K562 (cell line): ENCODE measurements around the gene ZMIZ1. TPM values are rescaled to one million over a fixed set of nuclear protein-coding genes. Genes with fewer than 3 reads are reported as not detected.

Experiments
- BDP1 ChIP-seq: IDR thresholded peaks from 3 replicates; pipeline ENCODE4 v1.6.1; 2011; ENCODE audit not compliant: insufficient read length, insufficient read depth
- BHLHE40 ChIP-seq: IDR thresholded peaks from 2 replicates; pipeline ENCODE4 v1.6.1; 2011; ENCODE audit warnings: low read length, improper control_type of control experiment
- CBFA2T2 ChIP-seq: fragments of 450-650 bp; conservative IDR thresholded peaks from 2 replicates; pipeline ENCODE4 v1.6.1; 2017; ENCODE audit warnings: mild to moderate bottlenecking
- ELF2 ChIP-seq: fragments of 250-450 bp; sonication (Bioruptor Pico); IDR thresholded peaks from 2 replicates; pipeline ENCODE4 v1.5.0; 2021; ENCODE audit warnings: mild to moderate bottlenecking
- FOXM1 ChIP-seq, 2 experiments: fragments of 450-650 bp in 1 of 2; sonication (generic) in 1 of 2; formaldehyde crosslinking in 1 of 2; IDR thresholded peaks; 2 replicates each; pipeline versions ENCODE4 v1.6.1 to v1.9.0; 2017 to 2022; ENCODE audit warnings: low read depth in 2 of 2, mild to moderate bottlenecking in 2 of 2, missing genetic modification reagents in 1 of 2, moderate library complexity in 1 of 2
- HMBOX1 ChIP-seq: sonication (generic); IDR thresholded peaks from 2 replicates; pipeline ENCODE4 v1.6.1; 2016
- MCM2 ChIP-seq: fragments of 450-650 bp; IDR thresholded peaks from 2 replicates; pipeline ENCODE4 v1.6.1; 2017; ENCODE audit warnings: low read depth, mild to moderate bottlenecking
- MIER1 ChIP-seq: fragments of 450-650 bp; IDR thresholded peaks from 2 replicates; pipeline ENCODE4 v1.6.1; 2016; ENCODE audit warnings: antibody characterized with exemption, mild to moderate bottlenecking, low read depth
- MNT ChIP-seq, 2 experiments: fragments of 450-650 bp; conservative IDR thresholded peaks; 2 replicates each; pipeline ENCODE4 v1.6.1; 2017; ENCODE audit warnings: mild to moderate bottlenecking in 2 of 2, moderate library complexity in 2 of 2
- NR2C1 ChIP-seq, 2 experiments: fragments of 450-650 bp; IDR thresholded peaks; 2 replicates each; pipeline ENCODE4 v1.6.1; 2017; ENCODE audit warnings: mild to moderate bottlenecking in 2 of 2, antibody characterized with exemption in 1 of 2, inconsistent platforms in 1 of 2, missing compliant biosample characterization in 1 of 2, missing genetic modification characterization in 1 of 2
- RFX1 ChIP-seq: fragments of 450-650 bp; IDR thresholded peaks from 2 replicates; pipeline ENCODE4 v1.6.1; 2016; ENCODE audit warnings: mild to moderate bottlenecking, moderate library complexity
- SMAD4 ChIP-seq: fragments of 250-450 bp; sonication (Bioruptor Pico); conservative IDR thresholded peaks from 2 replicates; pipeline ENCODE4 v1.8.0; 2021; ENCODE audit warnings: inconsistent platforms, mild to moderate bottlenecking, moderate library complexity
- THRAP3 ChIP-seq: fragments of 450-650 bp; IDR thresholded peaks from 2 replicates; pipeline ENCODE4 v1.6.1; 2016; ENCODE audit warnings: mild to moderate bottlenecking, inconsistent platforms, borderline replicate concordance
- USF2 ChIP-seq: sonication (generic); formaldehyde crosslinking; IDR thresholded peaks from 2 replicates; pipeline ENCODE4 v1.5.0; 2020; ENCODE audit warnings: missing genetic modification reagents
- VEZF1 ChIP-seq: fragments of 200-800 bp; sonication (Bioruptor generic); IDR thresholded peaks from 2 replicates; pipeline ENCODE4 v1.6.1; 2017; ENCODE audit warnings: missing genetic modification characterization, missing compliant biosample characterization
- ZFP1 ChIP-seq: fragments of 450-650 bp; formaldehyde crosslinking; IDR thresholded peaks from 2 replicates; pipeline ENCODE4 v1.4.0; 2020; ENCODE audit warnings: mild to moderate bottlenecking, mixed read lengths
- ZNF431 ChIP-seq: sonication (generic); formaldehyde crosslinking; IDR thresholded peaks from 2 replicates; pipeline ENCODE4 v1.8.0; 2022; ENCODE audit warnings: mild to moderate bottlenecking, missing genetic modification reagents
- ZNF75A ChIP-seq: fragments of 450-650 bp; formaldehyde crosslinking; IDR thresholded peaks from 2 replicates; pipeline ENCODE4 v1.4.0; 2020; ENCODE audit warnings: mild to moderate bottlenecking
- polyA plus RNA-seq, 8 experiments: library from polyadenylated mRNA; depleted of rRNA in 4 of 8; stranded (reverse) in 5 of 8; unstranded in 3 of 8; fragments of >200 nt; fragmentation: Nextera tagmentation in 2 of 8; fragmentation: Illumina TruSeq in 1 of 8; extraction: Ambion mirVana in 2 of 8; extraction: Trizol in 1 of 8; gene quantifications; 2 replicates each; pipeline versions ENCODE4 v1.2.1 to v1.2.3, GENCODE V29; 2011 to 2014; ENCODE audit warnings: inconsistent platforms in 1 of 8, missing spikeins in 1 of 8
- total RNA-seq, 7 experiments: library from RNA; depleted of rRNA in 6 of 7; stranded (reverse); fragments of >200 nt in 6 of 7; fragmentation: Illumina TruSeq in 2 of 7; extraction: Trizol in 2 of 7; gene quantifications; 2 replicates each; pipeline versions ENCODE4 v1.2.1 to v1.2.3, GENCODE V29; 2011 to 2021; ENCODE audit warnings: low replicate concordance in 1 of 7
- TF ChIP-seq, protein P1 (sequence below): fragments of 450-650 bp; IDR thresholded peaks from 2 replicates; pipeline ENCODE4 v1.6.1; 2016

The ZMIZ1 gene
- total and polyA plus RNA-seq, 9 of the 15 experiments (the other 6 are each of a cell fraction or from before 2014, with no cell fraction given): 1.0 to 37.3 (median 4.3) TPM

DNA sequence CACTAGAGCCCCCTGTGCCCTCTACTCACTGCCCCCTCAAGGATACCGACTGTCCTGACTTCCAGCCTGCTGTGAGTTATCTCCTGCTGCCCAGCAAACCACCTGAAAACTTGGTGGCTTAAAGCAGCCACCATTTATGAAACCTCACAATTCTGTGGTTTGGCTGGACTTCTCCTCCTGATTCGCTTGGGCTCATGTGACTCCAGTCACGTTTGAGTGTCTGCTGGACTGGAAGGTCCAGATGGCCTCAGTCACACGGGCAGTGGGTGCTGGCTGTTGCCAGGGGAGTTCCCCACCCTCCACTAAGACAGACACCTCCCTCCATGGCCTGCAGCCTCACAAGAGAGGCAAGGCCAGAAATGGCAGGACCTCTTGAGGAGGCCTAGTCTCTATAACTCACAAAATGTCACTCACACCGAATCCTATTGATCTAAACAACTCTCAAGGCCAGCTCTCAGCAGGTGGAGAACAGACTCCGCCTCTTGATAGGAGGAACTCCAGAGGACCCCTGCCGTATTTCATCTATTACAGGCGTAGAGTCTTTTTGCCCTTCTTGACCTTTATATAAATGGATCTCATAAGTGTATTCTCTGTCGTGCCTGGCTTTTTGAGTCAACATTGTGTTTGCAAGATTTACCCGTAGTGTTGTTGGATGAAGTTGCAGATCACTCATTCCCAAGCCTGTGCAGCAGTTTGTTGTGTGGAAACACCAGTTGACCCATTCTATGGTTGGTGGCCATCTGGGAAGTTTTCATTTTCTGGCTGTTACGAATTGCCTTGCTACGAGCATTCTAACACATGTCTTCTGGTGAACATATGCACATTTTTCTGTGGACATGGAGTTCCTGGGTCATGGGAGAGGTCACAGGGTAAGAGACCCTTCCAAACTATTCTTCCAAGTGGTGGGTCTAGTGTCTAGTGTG, 48.3 kb downstream of the ZMIZ1 start (continued):
- peak; percentile 42; the same call in 1 of the 2 replicates for TF ChIP-seq USF2 (CRISPR knock-in tag)
- TF ChIP-seq THRAP3: no peak
- no peak for TF ChIP-seq FOXM1 (IDR thresholded peaks at IDR 0.05; ENCODE audit: low read depth)
- TF ChIP-seq FOXM1 (CRISPR knock-in tag; IDR thresholded peaks at IDR 0.05; ENCODE audit: low read depth): no peak
- no peak for TF ChIP-seq MIER1
- TF ChIP-seq ZNF75A (CRISPR knock-in tag): no peak
- no peak for TF ChIP-seq MNT (conservative IDR thresholded peaks at IDR 0.05)
- no peak for TF ChIP-seq ZNF431 (CRISPR knock-in tag)
- TF ChIP-seq ELF2 (CRISPR knock-in tag): 0 out of 2 replicates have a peak, but pooled peaks have one; percentile 31
- peak; percentile 90 for TF ChIP-seq BHLHE40
- TF ChIP-seq CBFA2T2: no peak
- TF ChIP-seq, protein P1, sequence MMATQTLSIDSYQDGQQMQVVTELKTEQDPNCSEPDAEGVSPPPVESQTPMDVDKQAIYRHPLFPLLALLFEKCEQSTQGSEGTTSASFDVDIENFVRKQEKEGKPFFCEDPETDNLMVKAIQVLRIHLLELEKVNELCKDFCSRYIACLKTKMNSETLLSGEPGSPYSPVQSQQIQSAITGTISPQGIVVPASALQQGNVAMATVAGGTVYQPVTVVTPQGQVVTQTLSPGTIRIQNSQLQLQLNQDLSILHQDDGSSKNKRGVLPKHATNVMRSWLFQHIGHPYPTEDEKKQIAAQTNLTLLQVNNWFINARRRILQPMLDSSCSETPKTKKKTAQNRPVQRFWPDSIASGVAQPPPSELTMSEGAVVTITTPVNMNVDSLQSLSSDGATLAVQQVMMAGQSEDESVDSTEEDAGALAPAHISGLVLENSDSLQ: peak; percentile 38; the same call in 1 of the 2 replicates
- no peak for TF ChIP-seq BDP1
- no peak for TF ChIP-seq ZFP1
- TF ChIP-seq VEZF1 (CRISPR knock-in tag): peak; percentile 11; the same call in 1 of the 2 replicates
- no peak for TF ChIP-seq SMAD4 (CRISPR knock-in tag)
- TF ChIP-seq RFX1: no peak
- TF ChIP-seq NR2C1 (IDR thresholded peaks at IDR 0.05): no peak
- no peak for TF ChIP-seq NR2C1 (tag; IDR thresholded peaks at IDR 0.05)
- TF ChIP-seq MCM2: no peak
- no peak for TF ChIP-seq HMBOX1
